BJ (cell line): ENCODE results near the gene TRIM2. TPM values are rescaled to one million over a fixed set of nuclear protein-coding genes. Genes with fewer than 3 reads are reported as not detected.

ENCODE experiments used
- CTCF ChIA-PET: fragments of 350-600 bp; formaldehyde crosslinking; extraction: SDS; loops from one replicate; lab custom pipeline; 2021; ENCODE audit warnings: antibody characterized with exemption, inconsistent platforms; lab: Yijun Ruan, JAX
- POLR2A ChIA-PET: fragments of 300-600 bp; sonication (Branson Sonifier 250); formaldehyde crosslinking; extraction: SDS; loops from one replicate; lab custom pipeline; 2021; ENCODE audit warnings: antibody characterized with exemption; lab: Charles Lee
- DNase-seq: peaks from one replicate; pipeline ENCODE4 v3.0.0-alpha.2; 2011; ENCODE audit warnings: low read depth
- H3K27me3 ChIP-seq: 2 replicates; pipeline ENCODE4 v1.6.0; 2011; ENCODE audit warnings: low read length; ENCODE audit not compliant: control insufficient read depth, insufficient read depth
- H3K36me3 ChIP-seq: 2 replicates; pipeline ENCODE4 v1.5.1; 2011; ENCODE audit warnings: low read length; ENCODE audit not compliant: control insufficient read depth, insufficient read depth
- H3K4me3 ChIP-seq: 2 replicates; pipeline ENCODE4 v1.5.1; 2011; ENCODE audit warnings: low read depth, mild to moderate bottlenecking, control low read depth, low read length
- polyA plus RNA-seq: library from polyadenylated mRNA; depleted of rRNA; stranded (reverse); fragments of >200 nt; gene quantifications from 2 replicates; pipeline ENCODE4 v1.2.3, GENCODE V29; 2011
- TF ChIP-seq, protein P1 (sequence below): IDR thresholded peaks from 2 replicates; pipeline ENCODE4 v1.5.1; 2011; ENCODE audit warnings: low read depth, mild to moderate bottlenecking, control low read depth, inconsistent platforms, low read length, moderate library complexity; ENCODE audit not compliant: insufficient read depth

TRIM2 gene
- polyA plus RNA-seq, 1 experiment: 34.1 TPM

GRCh38 chr4:153314915-153315314, 110.7 kb downstream of the TRIM2 start:
- TF ChIP-seq, protein P1, sequence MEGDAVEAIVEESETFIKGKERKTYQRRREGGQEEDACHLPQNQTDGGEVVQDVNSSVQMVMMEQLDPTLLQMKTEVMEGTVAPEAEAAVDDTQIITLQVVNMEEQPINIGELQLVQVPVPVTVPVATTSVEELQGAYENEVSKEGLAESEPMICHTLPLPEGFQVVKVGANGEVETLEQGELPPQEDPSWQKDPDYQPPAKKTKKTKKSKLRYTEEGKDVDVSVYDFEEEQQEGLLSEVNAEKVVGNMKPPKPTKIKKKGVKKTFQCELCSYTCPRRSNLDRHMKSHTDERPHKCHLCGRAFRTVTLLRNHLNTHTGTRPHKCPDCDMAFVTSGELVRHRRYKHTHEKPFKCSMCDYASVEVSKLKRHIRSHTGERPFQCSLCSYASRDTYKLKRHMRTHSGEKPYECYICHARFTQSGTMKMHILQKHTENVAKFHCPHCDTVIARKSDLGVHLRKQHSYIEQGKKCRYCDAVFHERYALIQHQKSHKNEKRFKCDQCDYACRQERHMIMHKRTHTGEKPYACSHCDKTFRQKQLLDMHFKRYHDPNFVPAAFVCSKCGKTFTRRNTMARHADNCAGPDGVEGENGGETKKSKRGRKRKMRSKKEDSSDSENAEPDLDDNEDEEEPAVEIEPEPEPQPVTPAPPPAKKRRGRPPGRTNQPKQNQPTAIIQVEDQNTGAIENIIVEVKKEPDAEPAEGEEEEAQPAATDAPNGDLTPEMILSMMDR: no peak
- CTCF ChIA-PET: interaction anchor here (0.8 kb wide), 1 partner anchor 172 kb away, joined by 3 read pairs; no protein-coding TSS in a partner anchor
- POLR2A ChIA-PET: no interaction called here

DNA sequence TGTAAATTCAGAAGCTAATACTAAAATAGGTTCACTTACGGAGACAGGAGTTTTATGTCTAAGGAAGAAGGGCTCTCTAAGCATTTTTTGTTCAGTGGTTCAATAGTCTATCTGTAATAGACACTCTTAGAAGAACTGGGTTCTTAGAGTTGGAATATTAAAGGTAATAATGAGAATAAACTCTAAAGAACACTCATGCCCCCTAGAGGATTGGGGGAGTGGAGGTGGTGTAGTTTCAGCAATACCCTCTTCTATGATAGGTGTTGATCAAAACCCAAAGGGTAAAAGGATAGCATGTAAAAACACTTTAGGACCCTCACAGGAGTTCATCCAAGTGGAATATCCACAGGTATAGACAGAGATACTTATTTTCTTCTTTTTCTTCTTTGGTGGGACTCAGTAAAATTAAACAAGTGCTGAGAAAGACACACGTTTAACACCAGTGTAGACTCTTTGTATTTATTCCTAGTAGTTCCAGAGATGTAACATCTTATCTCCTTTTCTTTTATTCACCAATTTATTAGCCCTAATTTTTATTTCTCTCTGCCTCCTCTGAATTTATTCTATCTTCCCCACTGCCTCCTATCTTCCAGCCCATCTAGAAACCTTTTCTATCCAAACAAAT, 114.6 kb downstream of the TRIM2 start:
- TF ChIP-seq, protein P1: peak; percentile 76
- Histone ChIP-seq H3K4me3 (no peak overlapping the region), H3K27me3 (no peaks in the 10 kb centered on the region), H3K36me3 (no peaks in the 10 kb centered on the region)
- DNase-seq: peak; percentile 4
- POLR2A ChIA-PET: no interaction called here
- CTCF ChIA-PET: interaction anchor here (0.7 to 3.0 kb wide), 13 partner anchors 8 to 190 kb away, joined by 3 to 34 read pairs (median 3); partner anchors contain the start of gene TRIM2

More at GRCh38 chr4:153314915-153315314, 110.7 kb downstream of the TRIM2 start:
- Histone ChIP-seq H3K4me3 (no peak overlapping the region), H3K27me3 (no peaks in the 10 kb centered on the region), H3K36me3 (no peaks in the 10 kb centered on the region)
- DNase-seq: no peak

- Histone ChIP-seq H3K4me3 (no peak overlapping the region), H3K36me3 (0 out of 2 replicates have a peak, but pooled peaks cover 1% of the 10 kb centered on the region), H3K27me3 (no peaks in the 10 kb centered on the region)
- CTCF ChIA-PET: interaction anchor here (0.6 to 2.0 kb wide), 6 partner anchors 10 to 321 kb away, joined by 3 to 8 read pairs (median 3); partner anchors contain the start of gene MND1
- POLR2A ChIA-PET: no interaction called here
- DNase-seq: no peak
- TF ChIP-seq, protein P1: no peak
Measured at GRCh38 chr4:153322791-153323190, 118.5 kb downstream of the TRIM2 start.

GRCh38 chr4:153324046-153324445, 119.8 kb downstream of the TRIM2 start:
- POLR2A ChIA-PET: no interaction called here
- DNase-seq: no peak
- 0 out of 2 replicates have a peak, but pooled peaks cover 1% of the 10 kb centered on the region for H3K36me3 ChIP-seq
- TF ChIP-seq, protein P1: no peak
- no peak overlapping the region for H3K4me3 ChIP-seq
- no peaks in the 10 kb centered on the region for H3K27me3 ChIP-seq
- CTCF ChIA-PET: interaction anchor here (0.6 to 2.0 kb wide), 2 partner anchors 22 to 181 kb away, joined by 3 to 8 read pairs; no protein-coding TSS in a partner anchor

- CTCF ChIA-PET: interaction anchor here (2.6 kb wide), 1 partner anchor 183 kb away, joined by 12 read pairs; no protein-coding TSS in a partner anchor
- DNase-seq: no peak
- Histone ChIP-seq H3K36me3 (0 out of 2 replicates have a peak, but pooled peaks cover 1% of the 10 kb centered on the region), H3K27me3 (no peaks in the 10 kb centered on the region), H3K4me3 (no peak overlapping the region)
- POLR2A ChIA-PET: no interaction called here
- TF ChIP-seq, protein P1: no peak
Measured at GRCh38 chr4:153325558-153325957, 121.3 kb downstream of the TRIM2 start.
